Endothelial cell (in vitro differentiated cells): ENCODE data around the gene SSR4. TPM values are rescaled to one million over a fixed set of nuclear protein-coding genes. Genes with fewer than 3 reads are reported as not detected.

Experiments
- DNase-seq: peaks from one replicate; pipeline ENCODE4 v3.0.0; 2021; ENCODE audit warnings: low spot score
- H3K27ac Mint-ChIP-seq: one replicate; pipeline ENCODE4 v1.8.0; 2021; ENCODE audit warnings: mixed read lengths, inconsistent platforms; ENCODE audit not compliant: unreplicated experiment
- H3K27me3 Mint-ChIP-seq: one replicate; pipeline ENCODE4 v1.8.0; 2021; ENCODE audit warnings: mild to moderate bottlenecking, moderate library complexity, mixed read lengths, inconsistent platforms; ENCODE audit not compliant: unreplicated experiment
- H3K36me3 Mint-ChIP-seq: one replicate; pipeline ENCODE4 v1.8.0; 2021; ENCODE audit warnings: mild to moderate bottlenecking, low read depth, mixed read lengths, inconsistent platforms; ENCODE audit not compliant: unreplicated experiment
- H3K4me1 Mint-ChIP-seq: one replicate; pipeline ENCODE4 v1.8.0; 2021; ENCODE audit warnings: mild to moderate bottlenecking, mixed read lengths, inconsistent platforms; ENCODE audit not compliant: unreplicated experiment
- H3K4me3 Mint-ChIP-seq: one replicate; pipeline ENCODE4 v1.8.0; 2021; ENCODE audit warnings: mild to moderate bottlenecking, mixed read lengths, inconsistent platforms; ENCODE audit not compliant: unreplicated experiment
- H3K9me3 Mint-ChIP-seq: one replicate; pipeline ENCODE4 v1.8.0; 2021; ENCODE audit warnings: mixed read lengths, inconsistent platforms; ENCODE audit not compliant: unreplicated experiment
- total RNA-seq: library from RNA; stranded (reverse); fragmentation: NEBNext Ultra II Directional; extraction: Animal tissue kit (Norgen Biotek cat#: 25700); gene quantifications from one replicate; pipeline ENCODE4 v1.2.1, GENCODE V29; 2021; ENCODE audit not compliant: unreplicated experiment
- TF ChIP-seq, protein P1 (sequence below): fragments of 200-600 bp; sonication (generic); IDR thresholded peaks from one replicate; pipeline ENCODE4 v1.5.0; 2021; ENCODE audit warnings: antibody characterized with exemption; ENCODE audit not compliant: unreplicated experiment

Gene SSR4
- total RNA-seq, 1 donor from 2014 or later, result 243 TPM

DNA sequence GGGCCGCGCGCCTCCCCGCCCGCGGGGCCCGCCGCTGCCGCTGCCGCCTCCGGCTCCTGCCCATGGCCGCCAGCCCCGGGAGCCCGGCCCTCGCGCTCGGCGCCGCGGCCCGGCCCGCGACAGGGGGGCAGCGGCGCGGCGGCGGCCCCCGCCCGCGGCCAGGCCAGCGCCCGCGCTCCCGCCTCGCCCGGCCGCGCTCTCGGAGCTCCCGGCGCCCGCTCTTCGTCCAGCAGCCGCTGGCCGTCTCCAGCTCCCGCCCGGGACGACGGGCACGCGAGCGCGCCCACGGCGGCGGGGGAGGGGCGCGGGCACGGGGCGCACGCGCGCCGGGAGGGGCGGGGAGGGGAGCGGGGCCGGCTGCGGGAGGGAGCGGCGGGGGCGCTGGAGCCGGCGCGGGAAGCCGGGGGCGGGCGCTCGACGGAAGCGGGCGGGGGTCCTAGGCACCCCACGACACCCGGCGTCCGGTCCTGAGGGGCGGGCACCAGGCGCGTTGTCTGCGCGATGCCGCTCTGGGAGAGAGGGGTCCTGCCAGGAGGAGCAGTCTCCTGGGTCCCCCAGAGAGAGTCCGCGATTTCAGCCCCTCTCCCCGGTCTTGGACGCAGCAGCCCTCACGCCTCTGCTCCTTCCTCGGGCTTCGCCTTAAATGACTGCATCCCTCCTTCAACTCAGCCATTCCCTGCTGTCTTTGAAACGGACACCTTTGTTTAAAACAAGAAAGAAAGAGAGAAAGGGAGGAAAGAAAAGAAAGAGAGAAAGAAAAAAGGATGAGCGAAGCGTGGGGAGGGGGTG is 36.4 kb downstream of the SSR4 start:
- no peak for DNase-seq
- H3K4me3 Mint-ChIP-seq, result no peak overlapping the region
- H3K36me3 Mint-ChIP-seq, result no peaks in the 10 kb centered on the region
- TF ChIP-seq, protein P1, sequence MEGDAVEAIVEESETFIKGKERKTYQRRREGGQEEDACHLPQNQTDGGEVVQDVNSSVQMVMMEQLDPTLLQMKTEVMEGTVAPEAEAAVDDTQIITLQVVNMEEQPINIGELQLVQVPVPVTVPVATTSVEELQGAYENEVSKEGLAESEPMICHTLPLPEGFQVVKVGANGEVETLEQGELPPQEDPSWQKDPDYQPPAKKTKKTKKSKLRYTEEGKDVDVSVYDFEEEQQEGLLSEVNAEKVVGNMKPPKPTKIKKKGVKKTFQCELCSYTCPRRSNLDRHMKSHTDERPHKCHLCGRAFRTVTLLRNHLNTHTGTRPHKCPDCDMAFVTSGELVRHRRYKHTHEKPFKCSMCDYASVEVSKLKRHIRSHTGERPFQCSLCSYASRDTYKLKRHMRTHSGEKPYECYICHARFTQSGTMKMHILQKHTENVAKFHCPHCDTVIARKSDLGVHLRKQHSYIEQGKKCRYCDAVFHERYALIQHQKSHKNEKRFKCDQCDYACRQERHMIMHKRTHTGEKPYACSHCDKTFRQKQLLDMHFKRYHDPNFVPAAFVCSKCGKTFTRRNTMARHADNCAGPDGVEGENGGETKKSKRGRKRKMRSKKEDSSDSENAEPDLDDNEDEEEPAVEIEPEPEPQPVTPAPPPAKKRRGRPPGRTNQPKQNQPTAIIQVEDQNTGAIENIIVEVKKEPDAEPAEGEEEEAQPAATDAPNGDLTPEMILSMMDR, result no peak
- H3K27ac Mint-ChIP-seq, result no peak overlapping the region
- no peaks in the 10 kb centered on the region for H3K9me3 Mint-ChIP-seq
- peaks cover 7% of the 10 kb centered on the region for H3K27me3 Mint-ChIP-seq
- H3K4me1 Mint-ChIP-seq, result peaks cover 2% of the 10 kb centered on the region

DNA sequence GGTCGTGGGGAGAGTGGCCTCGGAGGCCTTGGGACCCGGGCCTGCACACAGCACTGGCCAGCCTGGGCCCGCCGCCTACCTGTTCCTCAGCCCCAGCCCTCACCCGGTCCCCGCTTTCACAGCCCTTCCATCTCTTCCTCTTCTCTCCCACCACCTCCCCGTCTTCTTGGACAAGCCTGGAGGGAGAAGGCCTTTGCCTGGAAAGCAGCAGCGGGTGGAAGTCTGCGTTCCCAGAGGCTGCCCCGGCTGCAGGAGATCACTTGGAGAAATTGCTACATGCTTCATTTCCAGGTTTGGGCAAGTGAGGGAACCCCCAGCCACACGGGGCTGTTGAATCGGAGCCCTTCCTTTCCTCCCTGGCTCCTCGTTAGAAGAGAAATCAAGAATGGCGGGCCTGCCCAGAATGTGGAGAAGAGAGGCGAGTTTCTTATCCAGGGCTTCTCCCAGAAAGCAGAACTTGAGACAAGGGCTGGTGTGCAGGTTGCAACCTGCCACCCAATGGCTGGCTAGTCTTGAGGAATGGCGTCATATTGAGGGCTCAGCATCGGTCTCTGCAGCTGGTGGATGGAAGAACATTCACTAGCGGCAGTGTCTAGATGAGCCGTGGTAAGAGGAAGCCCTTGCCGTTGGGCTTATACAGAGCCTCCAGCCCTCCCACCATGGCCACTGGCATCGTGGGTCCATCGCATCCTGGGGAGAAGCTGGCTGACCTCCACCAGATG is 37.1 kb downstream of the SSR4 start:
- Mint-ChIP-seq H3K27me3 (peaks cover 7% of the 10 kb centered on the region), H3K4me3 (no peak overlapping the region), H3K4me1 (peaks cover 2% of the 10 kb centered on the region), H3K9me3 (no peaks in the 10 kb centered on the region), H3K27ac (no peak overlapping the region), H3K36me3 (no peaks in the 10 kb centered on the region)
- DNase-seq, result no peak
- TF ChIP-seq, protein P1, result no peak

DNA sequence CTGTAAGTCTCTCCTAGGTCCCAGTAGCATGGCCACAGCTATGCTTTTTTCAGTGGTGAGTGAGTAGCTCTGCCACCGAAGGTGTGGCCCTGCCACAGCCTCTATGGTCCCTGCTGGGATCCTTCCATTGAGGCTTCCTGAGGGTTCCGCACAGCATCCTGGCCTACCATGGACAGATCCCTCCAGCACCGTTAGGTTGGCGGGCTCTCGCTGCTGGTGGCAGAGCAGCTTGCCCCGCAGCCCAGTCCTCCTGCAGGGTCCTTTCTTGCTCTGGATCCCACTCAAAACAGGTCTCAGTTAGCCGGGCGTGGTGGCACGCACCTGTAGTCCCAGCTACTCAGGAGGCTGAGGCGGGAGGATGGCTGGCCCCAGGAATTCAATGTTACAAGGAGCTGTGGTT is 38.3 kb downstream of the SSR4 start:
- Mint-ChIP-seq H3K9me3 (no peaks in the 10 kb centered on the region), H3K27me3 (peaks cover 3% of the 10 kb centered on the region)
- TF ChIP-seq, protein P1, result no peak

DNA sequence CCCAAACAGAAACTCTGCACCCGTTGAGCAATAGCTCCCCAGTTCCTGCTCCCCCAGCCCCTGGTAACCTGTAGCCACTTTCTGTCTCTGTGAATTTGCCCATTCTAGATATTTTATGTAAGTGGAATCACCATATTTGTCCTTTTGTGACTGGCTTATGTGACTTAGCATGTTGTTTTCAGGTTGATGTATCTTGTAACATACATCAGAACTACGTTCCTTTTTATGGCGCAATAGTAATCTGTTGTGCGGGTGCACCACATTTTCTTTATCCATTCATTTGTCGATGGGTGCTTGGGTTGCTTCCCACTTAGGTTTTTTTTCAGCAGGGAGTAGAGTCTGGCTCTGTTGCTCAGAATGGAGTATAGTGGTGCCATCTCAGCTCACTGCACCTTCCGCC is 42.5 kb downstream of the SSR4 start:
- Mint-ChIP-seq H3K4me3 (no peak overlapping the region), H3K36me3 (no peaks in the 10 kb centered on the region), H3K27ac (no peak overlapping the region), H3K27me3 (peaks cover 3% of the 10 kb centered on the region), H3K9me3 (no peaks in the 10 kb centered on the region), H3K4me1 (no peaks in the 10 kb centered on the region)
- no peak for DNase-seq
- TF ChIP-seq, protein P1, result no peak

More for the DNA sequence above, 38.3 kb downstream of the SSR4 start:
- H3K36me3 Mint-ChIP-seq, result no peaks in the 10 kb centered on the region
- H3K4me1 Mint-ChIP-seq, result no peaks in the 10 kb centered on the region
- no peak for DNase-seq
- no peak overlapping the region for H3K27ac Mint-ChIP-seq
- H3K4me3 Mint-ChIP-seq, result no peak overlapping the region
